Esophagus squamous epithelium (tissue), 4 donors: ENCODE results near the gene NUBPL.

Experiments used
- CTCF ChIP-seq, 6 experiments: fragments of 450-650 bp in 4 of 6; fragments of 200-600 bp in 2 of 6; sonication (generic) in 2 of 6; IDR thresholded peaks; one replicate each; pipeline ENCODE4 v1.5.1; 2016 to 2019; ENCODE audit warnings: antibody characterized with exemption in 6 of 6, mild to moderate bottlenecking in 4 of 6, moderate library complexity in 4 of 6
- POLR2A ChIP-seq, 4 donors: fragments of 450-650 bp; IDR thresholded peaks; one replicate each; pipeline ENCODE4 v1.6.1; 2017; ENCODE audit warnings: antibody characterized with exemption in 4 of 4, mild to moderate bottlenecking in 4 of 4, moderate library complexity in 3 of 4

- TF ChIP-seq CTCF (IDR thresholded peaks at IDR 0.05) (no peak), POLR2A (IDR thresholded peaks at IDR 0.05) (no peak)
These were observed 227.1 kb downstream of the NUBPL start for GRCh38 chr14:31788340-31788739.
